Esophagus squamous epithelium (tissue), 4 donors: ENCODE measurements around the gene UBXN11.

Experiments used
- CTCF ChIP-seq, 6 experiments: fragments of 450-650 bp in 4 of 6; fragments of 200-600 bp in 2 of 6; sonication (generic) in 2 of 6; IDR thresholded peaks; one replicate each; pipeline ENCODE4 v1.5.1; 2016 to 2019; ENCODE audit warnings: antibody characterized with exemption in 6 of 6, mild to moderate bottlenecking in 4 of 6, moderate library complexity in 4 of 6
- POLR2A ChIP-seq, 4 donors: fragments of 450-650 bp; IDR thresholded peaks; one replicate each; pipeline ENCODE4 v1.6.1; 2017; ENCODE audit warnings: antibody characterized with exemption in 4 of 4, mild to moderate bottlenecking in 4 of 4, moderate library complexity in 3 of 4

- no peak for TF ChIP-seq CTCF (IDR thresholded peaks at IDR 0.05)
- TF ChIP-seq POLR2A (IDR thresholded peaks at IDR 0.05): no peak
These were observed 9.9 kb downstream of the UBXN11 start for GRCh38 chr1:26296340-26297056.
